ENCODE data around the gene SH3RF2. TPM values are rescaled to one million over a fixed set of nuclear protein-coding genes. Genes with fewer than 3 reads are reported as not detected.

The SH3RF2 gene
- total RNA-seq, 1 donor from 2014 or later: 0.38 TPM

GRCh38 chr5:145975361-145976066 lies 39.1 kb downstream of the SH3RF2 start:
- Mint-ChIP-seq H3K36me3 (ENCODE audit: unreplicated experiment) (peaks cover 2% of the 10 kb centered on the region), H3K27me3 (ENCODE audit: unreplicated experiment) (no peaks in the 10 kb centered on the region), H3K4me1 (ENCODE audit: unreplicated experiment) (peaks cover 24% of the 10 kb centered on the region), H3K9me3 (ENCODE audit: unreplicated experiment) (peaks cover 9% of the 10 kb centered on the region), H3K27ac (ENCODE audit: unreplicated experiment) (no peak overlapping the region), H3K4me3 (ENCODE audit: unreplicated experiment) (no peak overlapping the region)
- no peak for DNase-seq (ENCODE audit: extremely low spot score, unreplicated experiment)
- no peak for TF ChIP-seq CTCF (IDR thresholded peaks at IDR 0.05)

- Mint-ChIP-seq H3K4me1 (ENCODE audit: unreplicated experiment) (peaks cover 28% of the 10 kb centered on the region), H3K4me3 (ENCODE audit: unreplicated experiment) (no peak overlapping the region), H3K27me3 (ENCODE audit: unreplicated experiment) (no peaks in the 10 kb centered on the region), H3K36me3 (ENCODE audit: unreplicated experiment) (peaks cover 2% of the 10 kb centered on the region), H3K9me3 (ENCODE audit: unreplicated experiment) (peaks cover 9% of the 10 kb centered on the region), H3K27ac (ENCODE audit: unreplicated experiment) (no peak overlapping the region)
- no peak for TF ChIP-seq CTCF (IDR thresholded peaks at IDR 0.05)
- DNase-seq (ENCODE audit: extremely low spot score, unreplicated experiment): no peak
Measured at GRCh38 chr5:145976431-145977155, 40.2 kb downstream of the SH3RF2 start.

- Mint-ChIP-seq H3K9me3 (ENCODE audit: unreplicated experiment) (peaks cover 9% of the 10 kb centered on the region), H3K27ac (ENCODE audit: unreplicated experiment) (no peak overlapping the region), H3K4me1 (ENCODE audit: unreplicated experiment) (peaks cover 30% of the 10 kb centered on the region), H3K36me3 (ENCODE audit: unreplicated experiment) (peaks cover 2% of the 10 kb centered on the region), H3K27me3 (ENCODE audit: unreplicated experiment) (no peaks in the 10 kb centered on the region), H3K4me3 (ENCODE audit: unreplicated experiment) (no peak overlapping the region)
- no peak for DNase-seq (ENCODE audit: extremely low spot score, unreplicated experiment)
- no peak for TF ChIP-seq CTCF (IDR thresholded peaks at IDR 0.05)
Measured at GRCh38 chr5:145978171-145978570, 41.8 kb downstream of the SH3RF2 start.

- H3K27ac Mint-ChIP-seq (ENCODE audit: unreplicated experiment): no peak overlapping the region
Measured at GRCh38 chr5:145978708-145979107, 42.3 kb downstream of the SH3RF2 start.

More at GRCh38 chr5:145978708-145979107, 42.3 kb downstream of the SH3RF2 start:
- H3K4me1 Mint-ChIP-seq (ENCODE audit: unreplicated experiment): peaks cover 30% of the 10 kb centered on the region
- H3K36me3 Mint-ChIP-seq (ENCODE audit: unreplicated experiment): no peaks in the 10 kb centered on the region
- TF ChIP-seq CTCF (IDR thresholded peaks at IDR 0.05): no peak
- no peak for DNase-seq (ENCODE audit: extremely low spot score, unreplicated experiment)
- H3K27me3 Mint-ChIP-seq (ENCODE audit: unreplicated experiment): no peaks in the 10 kb centered on the region
- no peak overlapping the region for H3K4me3 Mint-ChIP-seq (ENCODE audit: unreplicated experiment)
- H3K9me3 Mint-ChIP-seq (ENCODE audit: unreplicated experiment): peaks cover 6% of the 10 kb centered on the region
